Adrenal gland (tissue), 12 donors: ENCODE data around the gene CGNL1. TPM values are rescaled to one million over a fixed set of nuclear protein-coding genes. Genes with fewer than 3 reads are reported as not detected.

Experiments used
- DNase-seq, 7 donors: peaks; one replicate each; pipeline ENCODE4 v3.0.0-alpha.2; 2019 to 2020
- H3K27ac ChIP-seq, 5 donors: fragments of 200-600 bp; sonication (generic) in 4 of 5; 1 replicate in 3 of 5; 2 replicates in 2 of 5; pipeline versions ENCODE4 v1.5.1 to v1.8.0; 2016 to 2020; ENCODE audit warnings: mild to moderate bottlenecking in 1 of 5
- H3K27me3 ChIP-seq: fragments of 200-600 bp; 2 replicates; pipeline ENCODE4 v1.8.0; 2021
- H3K36me3 ChIP-seq, 2 donors: fragments of 200-600 bp; replicated peaks in 1 of 2; 1 replicate in 1 of 2; 2 replicates in 1 of 2; pipeline versions ENCODE4 v1.5.1 to v1.8.0; 2018 to 2022
- H3K4me1 ChIP-seq, 2 donors: fragments of 200-600 bp; replicated peaks in 1 of 2; 1 replicate in 1 of 2; 2 replicates in 1 of 2; pipeline versions ENCODE4 v1.5.1 to v1.8.0; 2018 to 2021
- H3K4me3 ChIP-seq, 4 donors: fragments of 200-600 bp; sonication (generic) in 3 of 4; one replicate each; pipeline ENCODE4 v1.5.1; 2016 to 2018
- H3K9me3 ChIP-seq, 3 donors: fragments of 200-600 bp; sonication (generic) in 1 of 3; replicated peaks in 1 of 3; 1 replicate in 2 of 3; 2 replicates in 1 of 3; pipeline versions ENCODE4 v1.5.1 to v1.8.0; 2016 to 2021
- POLR2A ChIP-seq, 2 donors: fragments of 450-650 bp; IDR thresholded peaks; one replicate each; pipeline ENCODE4 v1.6.1; 2017; ENCODE audit warnings: antibody characterized with exemption in 2 of 2, mild to moderate bottlenecking in 2 of 2, moderate library complexity in 1 of 2
- WGBS, 4 donors: extraction: QIAGEN DNeasy Blood & Tissue Kit in 2 of 4; methylation state at CpG; one replicate each; pipeline versions ENCODE4 v1.1.5 to v1.1.7; 2013 to 2017; 5-methylcytosine and 5-hydroxymethylcytosine counted together
- intact Hi-C, 2 donors: fragments of 100-400 bp; cut with DNase I; formaldehyde crosslinking; loops; one replicate each; pipeline versions ENCODE4 v1.14.1 to v1.15.0; 2022 to 2023
- polyA plus RNA-seq, 3 donors: library from polyadenylated mRNA; stranded (reverse); fragments of 200-250 nt in 2 of 3; fragments of 350-450 nt in 1 of 3; fragmentation: Illumina TruSeq in 1 of 3; extraction: RNeasy Lipid Tissue Mini Kit (QIAGEN cat#74804) in 1 of 3; gene quantifications; one replicate each; pipeline ENCODE4 v1.2.3, GENCODE V29; 2013 to 2014
- total RNA-seq, 9 donors: library from RNA; depleted of rRNA in 4 of 9; stranded (reverse); fragments of >200 nt in 4 of 9; fragments of 120-200 nt in 1 of 9; fragmentation: NEBNext Ultra II Directional in 1 of 9; extraction: Animal tissue kit (Norgen Biotek cat#: 25700) in 1 of 9; gene quantifications; one replicate each; pipeline versions ENCODE4 v1.1.0 to v1.2.4, GENCODE V29; 2013 to 2023
- TF ChIP-seq, protein P1 (sequence below), 6 experiments: fragments of 450-650 bp in 4 of 6; fragments of 200-600 bp in 2 of 6; sonication (generic) in 1 of 6; IDR thresholded peaks; 1 replicate in 5 of 6; 2 replicates in 1 of 6; pipeline versions ENCODE4 v1.5.1 to v1.8.0; 2016 to 2021; ENCODE audit warnings: antibody characterized with exemption in 6 of 6, mild to moderate bottlenecking in 2 of 6, moderate library complexity in 1 of 6
- donor health status: healthy with polysubstance abuse.
- donor health status: Bipolar disorder and iron deficiency.
- donor health status: DM: yes; HTN: yes; CAD: no.
- donor health status: DM: no; HTN: no; CAD: no.
- donor health status: DM: no; HTN: no; CAD: no.
- donor health status: DM: yes; HTN: yes; CAD: no.

Gene CGNL1
- total and polyA plus RNA-seq, 12 donors = 5.2 to 49.5 (median 22.0) TPM

GRCh38 chr15:57384024-57384423 lies 7.7 kb downstream of the CGNL1 start:
- intact Hi-C loops = no loop called here
- Histone ChIP-seq H3K4me3 (no peak overlapping the region), H3K27me3 (no peaks in the 10 kb centered on the region), H3K27ac (peak overlapping the region in 3 of 5 donors; percentile 60 to 86 (median 73)), H3K9me3 (no peaks in the 10 kb centered on the region), H3K36me3 (no peaks in the 10 kb centered on the region), H3K4me1 (peaks cover 45 to 65% of the 10 kb centered on the region in 2 donors)
- WGBS, 4 donors = 73 to 92% (median 80%) methylated on average over 2 of the region's 2 CpGs
- DNase-seq = peak; percentile 40 to 73 (median 54)
- TF ChIP-seq, protein P1, sequence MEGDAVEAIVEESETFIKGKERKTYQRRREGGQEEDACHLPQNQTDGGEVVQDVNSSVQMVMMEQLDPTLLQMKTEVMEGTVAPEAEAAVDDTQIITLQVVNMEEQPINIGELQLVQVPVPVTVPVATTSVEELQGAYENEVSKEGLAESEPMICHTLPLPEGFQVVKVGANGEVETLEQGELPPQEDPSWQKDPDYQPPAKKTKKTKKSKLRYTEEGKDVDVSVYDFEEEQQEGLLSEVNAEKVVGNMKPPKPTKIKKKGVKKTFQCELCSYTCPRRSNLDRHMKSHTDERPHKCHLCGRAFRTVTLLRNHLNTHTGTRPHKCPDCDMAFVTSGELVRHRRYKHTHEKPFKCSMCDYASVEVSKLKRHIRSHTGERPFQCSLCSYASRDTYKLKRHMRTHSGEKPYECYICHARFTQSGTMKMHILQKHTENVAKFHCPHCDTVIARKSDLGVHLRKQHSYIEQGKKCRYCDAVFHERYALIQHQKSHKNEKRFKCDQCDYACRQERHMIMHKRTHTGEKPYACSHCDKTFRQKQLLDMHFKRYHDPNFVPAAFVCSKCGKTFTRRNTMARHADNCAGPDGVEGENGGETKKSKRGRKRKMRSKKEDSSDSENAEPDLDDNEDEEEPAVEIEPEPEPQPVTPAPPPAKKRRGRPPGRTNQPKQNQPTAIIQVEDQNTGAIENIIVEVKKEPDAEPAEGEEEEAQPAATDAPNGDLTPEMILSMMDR (IDR thresholded peaks at IDR 0.05) = no peak
- no peak for TF ChIP-seq POLR2A (IDR thresholded peaks at IDR 0.05)

DNA sequence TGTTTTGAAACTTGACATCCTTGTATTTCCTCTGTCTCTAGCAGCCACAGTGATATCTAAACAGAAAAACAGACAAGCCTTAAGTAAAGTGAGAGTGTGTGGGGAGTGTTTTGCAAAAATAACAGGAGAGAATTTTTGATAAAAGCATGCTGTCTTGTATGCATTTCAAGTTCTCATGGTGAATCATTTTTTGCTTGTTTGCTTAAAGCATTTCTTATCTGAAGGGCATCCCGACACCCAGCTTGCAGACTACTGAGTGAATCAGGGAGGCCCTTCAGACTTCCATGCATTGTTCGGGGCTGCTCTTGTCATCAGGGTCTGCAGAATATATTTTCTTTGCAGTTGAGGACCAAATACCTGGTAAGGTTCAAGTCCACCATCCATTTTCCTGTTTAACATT lies 8.5 kb downstream of the CGNL1 start:
- no peaks in the 10 kb centered on the region for H3K27me3 ChIP-seq
- TF ChIP-seq, protein P1 (IDR thresholded peaks at IDR 0.05) = no peak
- no peak for TF ChIP-seq POLR2A (IDR thresholded peaks at IDR 0.05)
- 24 to 44% (median 37%) methylated on average over 2 of the region's 2 CpGs for WGBS, 4 donors
- peak overlapping the region in 3 of 5 donors; percentile 37 to 86 (median 60) for H3K27ac ChIP-seq
- no peaks in the 10 kb centered on the region for H3K9me3 ChIP-seq
- no peaks in the 10 kb centered on the region for H3K36me3 ChIP-seq
- DNase-seq = peak in 4 of 7 donors; percentile 35 to 57 (median 46)
- H3K4me3 ChIP-seq = no peak overlapping the region
- intact Hi-C loops = no loop called here
- H3K4me1 ChIP-seq = peaks cover 44 to 60% of the 10 kb centered on the region in 2 donors

DNA sequence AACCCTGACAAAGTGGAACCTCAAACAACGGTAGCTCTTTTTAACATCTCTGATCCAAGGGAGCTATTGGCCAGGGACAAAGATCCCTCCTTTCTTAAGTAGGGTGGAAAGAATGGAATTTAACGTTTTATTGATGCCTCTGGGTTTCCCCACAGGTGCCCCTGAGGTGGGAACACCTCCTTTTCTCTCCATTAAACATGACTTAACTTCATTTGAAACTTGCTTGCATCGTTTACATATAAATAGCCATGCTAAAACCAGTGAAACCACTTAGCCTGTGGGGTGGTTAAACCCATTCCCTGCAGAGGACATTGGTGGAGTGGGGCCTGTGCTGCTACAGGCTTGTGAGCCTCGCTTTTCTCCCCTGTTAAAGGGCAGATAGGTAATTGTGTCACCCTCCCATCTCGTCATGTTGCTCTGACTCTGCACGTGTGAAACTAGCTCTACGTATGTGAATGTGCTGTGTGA lies 9.7 kb downstream of the CGNL1 start:
- Histone ChIP-seq H3K4me3 (no peak overlapping the region), H3K4me1 (peaks cover 37 to 59% of the 10 kb centered on the region in 2 donors), H3K36me3 (no peaks in the 10 kb centered on the region), H3K27me3 (no peaks in the 10 kb centered on the region), H3K9me3 (no peaks in the 10 kb centered on the region), H3K27ac (peak overlapping the region in 2 of 5 donors; percentile 18 to 25)
- intact Hi-C loops = no loop called here
- no peak for DNase-seq
- TF ChIP-seq, protein P1 (IDR thresholded peaks at IDR 0.05) = no peak
- no peak for TF ChIP-seq POLR2A (IDR thresholded peaks at IDR 0.05)
- 74 to 82% (median 79%) methylated on average over 7 of the region's 7 CpGs for WGBS, 4 donors

- TF ChIP-seq, protein P1 (IDR thresholded peaks at IDR 0.05) = no peak
- TF ChIP-seq POLR2A (IDR thresholded peaks at IDR 0.05) = no peak
- intact Hi-C loops = no loop called here
- DNase-seq = no peak
- Histone ChIP-seq H3K9me3 (no peaks in the 10 kb centered on the region), H3K27ac (no peak overlapping the region), H3K27me3 (no peaks in the 10 kb centered on the region), H3K36me3 (no peaks in the 10 kb centered on the region), H3K4me1 (peaks cover 31 to 50% of the 10 kb centered on the region in 2 donors), H3K4me3 (no peak overlapping the region)
- 77 to 84% (median 81%) methylated on average over 4 of the region's 4 CpGs for WGBS, 4 donors
Measured at GRCh38 chr15:57386976-57387375, 10.7 kb downstream of the CGNL1 start.
